Osteocyte (in vitro differentiated cells): ENCODE measurements around the gene TXNRD2. TPM values are rescaled to one million over a fixed set of nuclear protein-coding genes. Genes with fewer than 3 reads are reported as not detected.

Experiments
- DNase-seq: peaks from one replicate; pipeline ENCODE4 v3.0.0; 2021; ENCODE audit warnings: mixed read lengths; ENCODE audit not compliant: unreplicated experiment; ENCODE audit errors: extremely low spot score
- H3K27ac Mint-ChIP-seq: one replicate; pipeline ENCODE4 v1.8.0; 2021; ENCODE audit warnings: mild to moderate bottlenecking, mixed read lengths; ENCODE audit not compliant: unreplicated experiment
- H3K27me3 Mint-ChIP-seq: one replicate; pipeline ENCODE4 v1.8.0; 2021; ENCODE audit warnings: mixed read lengths; ENCODE audit not compliant: unreplicated experiment
- H3K36me3 Mint-ChIP-seq: one replicate; pipeline ENCODE4 v1.8.0; 2021; ENCODE audit warnings: mixed read lengths; ENCODE audit not compliant: unreplicated experiment
- H3K4me1 Mint-ChIP-seq: one replicate; pipeline ENCODE4 v1.8.0; 2021; ENCODE audit warnings: mixed read lengths; ENCODE audit not compliant: unreplicated experiment
- H3K4me3 Mint-ChIP-seq: one replicate; pipeline ENCODE4 v1.8.0; 2021; ENCODE audit warnings: mild to moderate bottlenecking, moderate library complexity, mixed read lengths; ENCODE audit not compliant: unreplicated experiment
- H3K9me3 Mint-ChIP-seq: one replicate; pipeline ENCODE4 v1.8.0; 2021; ENCODE audit warnings: mixed read lengths; ENCODE audit not compliant: unreplicated experiment
- long read RNA-seq: library from polyadenylated mRNA; unstranded; transcript quantifications from one replicate; pipeline ENCODE4 v2.0.0, GENCODE V29; 2021
- total RNA-seq: library from RNA; stranded (reverse); gene quantifications from 2 replicates; pipeline ENCODE4 v1.2.1, GENCODE V29; 2021
- TF ChIP-seq, protein P1 (sequence below): fragments of 200-600 bp; sonication (generic); IDR thresholded peaks from 2 replicates; pipeline ENCODE4 v1.5.0; 2021; ENCODE audit warnings: antibody characterized with exemption, mild to moderate bottlenecking, moderate library complexity

Gene TXNRD2
- total RNA-seq, result 12.6 and 13.1 TPM in 2 replicates
- long read RNA-seq, partial matches to known transcripts, result 0 of 4 reads
- long read RNA-seq, other reads (novel, unspliced or antisense), result 3 of 4 reads

DNA sequence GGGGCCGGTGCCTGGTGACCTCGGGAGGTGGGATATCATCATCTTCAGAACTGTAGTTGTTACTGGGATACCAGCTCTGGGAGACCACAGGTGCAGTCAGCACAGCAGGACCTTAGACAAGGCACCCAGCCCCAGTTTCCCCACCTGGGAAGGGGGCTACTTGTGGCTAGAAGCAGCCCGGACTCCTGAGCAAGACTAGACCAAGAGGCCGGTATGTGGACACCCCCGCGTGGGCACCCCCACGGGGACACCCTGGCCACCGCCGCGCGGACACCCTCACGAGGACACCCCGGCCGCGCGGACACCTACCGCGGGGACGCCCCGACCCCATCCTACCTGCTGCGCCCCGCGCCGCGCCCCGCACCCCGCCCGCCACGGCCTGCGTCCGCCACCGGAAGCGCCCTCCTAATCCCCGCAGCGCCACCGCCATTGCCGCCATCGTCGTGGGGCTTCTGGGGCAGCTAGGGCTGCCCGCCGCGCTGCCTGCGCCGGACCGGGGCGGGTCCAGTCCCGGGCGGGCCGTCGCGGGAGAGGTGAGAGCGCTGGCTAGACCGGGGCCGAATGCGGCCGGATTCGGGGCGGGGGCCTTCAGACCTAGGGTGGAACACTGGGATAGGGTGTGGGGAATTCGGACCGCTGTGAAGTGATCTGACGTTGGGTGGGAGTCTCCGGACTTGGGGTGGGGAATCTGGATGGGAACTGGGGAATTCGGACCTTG, at the start of gene TXNRD2, which contains the start of gene COMT:
TSS of gene TXNRD2 (minus strand) at position 454 of the 718 bp plus-strand sequence. CDS start at position 439, 15 bp downstream.
TSS of gene COMT (plus strand) at position 408 of the 718 bp plus-strand sequence. CDS start 20,755 bp downstream, outside the sequence.
- Mint-ChIP-seq H3K4me1 (peaks cover 38% of the 10 kb centered on the region), H3K9me3 (peaks cover 6% of the 10 kb centered on the region), H3K27ac (peak within 1 kb of the TSS; percentile 100), H3K4me3 (peak within 1 kb of the TSS; percentile 78), H3K27me3 (no peaks in the 10 kb centered on the region), H3K36me3 (peaks cover 2% of the 10 kb centered on the region)
- TF ChIP-seq, protein P1, sequence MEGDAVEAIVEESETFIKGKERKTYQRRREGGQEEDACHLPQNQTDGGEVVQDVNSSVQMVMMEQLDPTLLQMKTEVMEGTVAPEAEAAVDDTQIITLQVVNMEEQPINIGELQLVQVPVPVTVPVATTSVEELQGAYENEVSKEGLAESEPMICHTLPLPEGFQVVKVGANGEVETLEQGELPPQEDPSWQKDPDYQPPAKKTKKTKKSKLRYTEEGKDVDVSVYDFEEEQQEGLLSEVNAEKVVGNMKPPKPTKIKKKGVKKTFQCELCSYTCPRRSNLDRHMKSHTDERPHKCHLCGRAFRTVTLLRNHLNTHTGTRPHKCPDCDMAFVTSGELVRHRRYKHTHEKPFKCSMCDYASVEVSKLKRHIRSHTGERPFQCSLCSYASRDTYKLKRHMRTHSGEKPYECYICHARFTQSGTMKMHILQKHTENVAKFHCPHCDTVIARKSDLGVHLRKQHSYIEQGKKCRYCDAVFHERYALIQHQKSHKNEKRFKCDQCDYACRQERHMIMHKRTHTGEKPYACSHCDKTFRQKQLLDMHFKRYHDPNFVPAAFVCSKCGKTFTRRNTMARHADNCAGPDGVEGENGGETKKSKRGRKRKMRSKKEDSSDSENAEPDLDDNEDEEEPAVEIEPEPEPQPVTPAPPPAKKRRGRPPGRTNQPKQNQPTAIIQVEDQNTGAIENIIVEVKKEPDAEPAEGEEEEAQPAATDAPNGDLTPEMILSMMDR, result no peak
- no peak for DNase-seq

DNA sequence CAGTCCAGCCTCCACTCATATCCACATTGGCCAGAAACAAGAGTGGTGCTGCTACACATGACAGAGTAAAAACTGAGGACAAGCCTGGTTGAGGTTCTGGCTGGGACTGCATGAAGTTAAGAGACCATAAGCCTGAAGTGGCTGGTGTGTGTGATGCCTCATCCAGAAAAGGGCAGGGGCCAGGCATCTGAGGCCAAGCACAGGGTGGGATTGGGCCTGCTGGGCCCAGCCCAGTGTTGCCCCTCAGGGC, 49.7 kb upstream of the TXNRD2 start:
- Mint-ChIP-seq H3K36me3 (no peaks in the 10 kb centered on the region), H3K4me1 (peaks cover 43% of the 10 kb centered on the region), H3K9me3 (no peaks in the 10 kb centered on the region), H3K27ac (peak overlapping the region; percentile 34), H3K4me3 (no peak overlapping the region), H3K27me3 (no peaks in the 10 kb centered on the region)
- TF ChIP-seq, protein P1, result no peak
- no peak for DNase-seq

DNA sequence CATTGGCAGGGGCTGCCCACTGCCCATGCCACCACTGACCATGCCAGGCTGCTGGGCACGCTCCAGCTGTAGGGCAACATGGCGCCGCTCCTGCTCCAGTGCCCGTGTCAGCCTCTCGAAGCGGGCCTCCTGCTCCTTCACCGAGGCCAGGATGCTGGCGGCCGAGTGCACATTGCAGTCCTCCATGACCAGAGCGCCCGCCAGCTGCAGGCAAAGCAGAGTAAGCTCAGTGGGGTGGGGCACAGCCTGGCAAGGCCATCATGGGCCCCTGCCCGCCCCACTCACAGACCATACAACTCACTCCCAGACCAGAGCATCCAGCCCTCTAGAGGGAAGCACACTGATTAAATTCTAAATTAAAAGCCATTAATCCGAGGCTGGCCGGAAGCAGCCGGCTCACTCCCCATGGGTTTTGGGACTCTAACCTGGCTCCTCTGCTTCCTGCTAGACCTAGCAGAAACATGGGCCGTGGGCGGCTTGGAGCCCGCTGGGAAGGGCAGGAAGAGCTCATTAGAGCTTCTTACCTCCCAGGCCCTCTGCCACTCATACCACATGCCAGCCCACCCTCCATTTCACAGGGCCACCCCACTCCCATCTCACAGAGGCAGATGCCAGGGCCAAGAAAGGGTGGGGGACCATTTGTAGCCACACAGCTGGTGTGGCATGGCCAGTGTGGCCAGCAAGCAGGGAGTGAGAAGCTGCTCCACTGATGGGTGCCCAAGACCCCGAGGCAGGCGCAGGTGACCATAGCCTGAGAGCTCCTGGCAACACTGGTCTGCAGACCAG, 49.2 kb upstream of the TXNRD2 start:
- no peak for DNase-seq
- no peaks in the 10 kb centered on the region for H3K9me3 Mint-ChIP-seq
- peak overlapping the region; percentile 34 for H3K27ac Mint-ChIP-seq
- H3K27me3 Mint-ChIP-seq, result no peaks in the 10 kb centered on the region
- H3K4me1 Mint-ChIP-seq, result peaks cover 42% of the 10 kb centered on the region
- H3K36me3 Mint-ChIP-seq, result no peaks in the 10 kb centered on the region
- H3K4me3 Mint-ChIP-seq, result no peak overlapping the region
- TF ChIP-seq, protein P1, result no peak

GRCh38 chr22:19990188-19990587, 48.6 kb upstream of the TXNRD2 start:
- H3K36me3 Mint-ChIP-seq, result no peaks in the 10 kb centered on the region
- H3K27ac Mint-ChIP-seq, result no peak overlapping the region
- no peak overlapping the region for H3K4me3 Mint-ChIP-seq
- TF ChIP-seq, protein P1, result no peak
- no peak for DNase-seq
- H3K4me1 Mint-ChIP-seq, result peaks cover 41% of the 10 kb centered on the region
- no peaks in the 10 kb centered on the region for H3K9me3 Mint-ChIP-seq
- no peaks in the 10 kb centered on the region for H3K27me3 Mint-ChIP-seq

GRCh38 chr22:19989725-19990067, 48.1 kb upstream of the TXNRD2 start:
- no peaks in the 10 kb centered on the region for H3K27me3 Mint-ChIP-seq
- H3K27ac Mint-ChIP-seq, result no peak overlapping the region
- no peak for DNase-seq
- no peak overlapping the region for H3K4me3 Mint-ChIP-seq
- peaks cover 41% of the 10 kb centered on the region for H3K4me1 Mint-ChIP-seq
- H3K9me3 Mint-ChIP-seq, result no peaks in the 10 kb centered on the region
- TF ChIP-seq, protein P1, result no peak
- no peaks in the 10 kb centered on the region for H3K36me3 Mint-ChIP-seq
